BLaER1 treated with 17β-estradiol and CSF1 and Interleukin-3, amounts not matched to agents 10 nM and 100 nM (cell line): Measurements from ENCODE around the gene CHRND.

Source experiments
- H3K27ac ChIP-seq, 11 experiments: shearing (Covaris generic); formaldehyde crosslinking; 2 replicates each; pipeline ENCODE4 v1.8.1; 2022
- H3K27me3 ChIP-seq, 11 experiments: shearing (Covaris generic); formaldehyde crosslinking; 2 replicates each; pipeline ENCODE4 v1.8.1; 2022
- H3K36me3 ChIP-seq, 11 experiments: shearing (Covaris generic); formaldehyde crosslinking; 2 replicates each; pipeline ENCODE4 v1.8.1; 2022
- H3K4me1 ChIP-seq, 10 experiments: shearing (Covaris generic); formaldehyde crosslinking; 2 replicates each; pipeline ENCODE4 v1.8.1; 2022
- H3K4me2 ChIP-seq, 11 experiments: shearing (Covaris generic); formaldehyde crosslinking; 2 replicates each; pipeline ENCODE4 v1.8.1; 2022
- H3K4me3 ChIP-seq, 10 experiments: shearing (Covaris generic); formaldehyde crosslinking; 2 replicates each; pipeline ENCODE4 v1.8.1; 2022
- H3K9ac ChIP-seq, 11 experiments: shearing (Covaris generic); formaldehyde crosslinking; 2 replicates each; pipeline ENCODE4 v1.8.1; 2022
- H3K9me3 ChIP-seq, 11 experiments: shearing (Covaris generic); formaldehyde crosslinking; replicated peaks in 1 of 11; 2 replicates each; pipeline ENCODE4 v1.8.1; 2022
- H4K20me1 ChIP-seq, 11 experiments: shearing (Covaris generic); formaldehyde crosslinking; 2 replicates each; pipeline ENCODE4 v1.8.1; 2022
- Cebpa-rat ChIP-seq, 11 experiments: shearing (Covaris generic); IDR thresholded peaks; 2 replicates each; pipeline ENCODE4 v1.8.1; 2022

CHRND gene

DNA sequence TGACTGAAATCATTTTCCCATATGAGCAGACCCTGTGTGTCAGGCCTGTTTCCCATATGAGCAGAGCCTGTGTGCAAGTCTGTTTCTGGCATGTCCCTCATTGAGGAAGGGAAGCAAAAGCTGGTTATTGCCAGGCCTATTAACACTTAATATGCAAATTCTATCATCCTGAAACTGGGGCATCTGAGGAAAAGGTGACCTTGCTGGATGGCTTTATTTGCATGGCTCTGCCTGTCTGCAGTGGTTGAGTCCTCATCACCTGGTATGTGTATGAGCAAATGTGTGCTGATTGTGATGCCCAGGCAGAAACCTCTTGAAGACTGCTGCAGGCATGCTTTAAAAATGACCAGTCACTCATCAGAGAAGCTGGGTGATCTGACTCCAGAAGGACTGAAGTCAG, 55.8 kb downstream of the CHRND start:
- Histone ChIP-seq H3K4me2 (no peak overlapping the region), H3K27me3 (no peaks in the 10 kb centered on the region), H3K4me1 (peaks cover 0 to 7% (median 0%) of the 10 kb centered on the region in 10 experiments; a peak in 8 of 20 replicates), H3K4me3 (no peak overlapping the region), H3K36me3 (peaks cover 37 to 84% (median 63%) of the 10 kb centered on the region in 11 experiments), H3K27ac (no peak overlapping the region), H4K20me1 (no peaks in the 10 kb centered on the region; a peak in 1 of 22 replicates), H3K9me3 (peaks cover 0 to 6% (median 0%) of the 10 kb centered on the region in 11 experiments; a peak in 1 of 22 replicates), H3K9ac (no peak overlapping the region)
- no peak for TF ChIP-seq Cebpa-rat (IDR thresholded peaks at IDR 0.05)

- peaks cover 0 to 6% (median 0%) of the 10 kb centered on the region in 11 experiments; a peak in 1 of 22 replicates for H4K20me1 ChIP-seq
- no peak overlapping the region for H3K9ac ChIP-seq
- TF ChIP-seq Cebpa-rat (IDR thresholded peaks at IDR 0.05) = no peak
- no peak overlapping the region for H3K27ac ChIP-seq
- no peak overlapping the region for H3K4me3 ChIP-seq
- no peak overlapping the region for H3K4me2 ChIP-seq
- H3K27me3 ChIP-seq = no peaks in the 10 kb centered on the region
- peaks cover 0 to 22% (median 6%) of the 10 kb centered on the region in 10 experiments; a peak in 9 of 20 replicates for H3K4me1 ChIP-seq
- peaks cover 0 to 6% (median 0%) of the 10 kb centered on the region in 11 experiments; a peak in 1 of 22 replicates for H3K9me3 ChIP-seq
- peaks cover 32 to 60% (median 44%) of the 10 kb centered on the region in 11 experiments for H3K36me3 ChIP-seq
Observed at GRCh38 chr2:232584238-232584637, 58.3 kb downstream of the CHRND start.
